HEK293T (cell line): ENCODE results near the gene ZNF630.
A peak's percentile ranks its signal among the peaks of the same experiment; 100 is the strongest.

Source experiments
- CTCF ChIA-PET: fragments of 350-600 bp; formaldehyde crosslinking; extraction: SDS; loops from one replicate; lab custom pipeline; 2021; ENCODE audit warnings: antibody characterized with exemption, inconsistent platforms; lab: Yijun Ruan, JAX
- POLR2A ChIA-PET: fragments of 350-600 bp; formaldehyde crosslinking; extraction: SDS; loops from one replicate; lab custom pipeline; 2020; ENCODE audit warnings: antibody characterized with exemption, inconsistent platforms; lab: Yijun Ruan, JAX
- DNase-seq: peaks from one replicate; pipeline ENCODE4 v3.0.0; 2012; ENCODE audit warnings: mixed read lengths; ENCODE audit errors: extremely low spot score
- ARNT ChIP-seq: fragments of 450-650 bp; IDR thresholded peaks from 2 replicates; pipeline ENCODE4 v1.6.1; 2017; ENCODE audit warnings: mild to moderate bottlenecking
- BHLHE40 ChIP-seq: fragments of 450-650 bp; IDR thresholded peaks from 2 replicates; pipeline ENCODE4 v1.6.1; 2016; ENCODE audit warnings: mild to moderate bottlenecking, moderate library complexity, borderline replicate concordance
- CTBP1 ChIP-seq: fragments of 450-650 bp; IDR thresholded peaks from 2 replicates; pipeline ENCODE4 v1.6.1; 2016; ENCODE audit warnings: borderline replicate concordance
- ELF4 ChIP-seq: fragments of 450-650 bp; IDR thresholded peaks from 2 replicates; pipeline ENCODE4 v1.6.1; 2017; ENCODE audit warnings: antibody characterized with exemption
- FOXA1 ChIP-seq: fragments of 450-650 bp; IDR thresholded peaks from 2 replicates; pipeline ENCODE4 v1.6.1; 2016; ENCODE audit warnings: mild to moderate bottlenecking
- FOXK2 ChIP-seq: fragments of 450-650 bp; IDR thresholded peaks from 2 replicates; pipeline ENCODE4 v1.6.1; 2016; ENCODE audit warnings: mild to moderate bottlenecking
- FOXM1 ChIP-seq: fragments of 450-650 bp; IDR thresholded peaks from 2 replicates; pipeline ENCODE4 v1.6.1; 2017; ENCODE audit warnings: mild to moderate bottlenecking, borderline replicate concordance
- HDGF ChIP-seq: fragments of 450-650 bp; IDR thresholded peaks from 2 replicates; pipeline ENCODE4 v1.6.1; 2017; ENCODE audit warnings: antibody characterized with exemption, borderline replicate concordance
- L3MBTL2 ChIP-seq: fragments of 450-650 bp; conservative IDR thresholded peaks from 2 replicates; pipeline ENCODE4 v1.6.1; 2016; ENCODE audit warnings: mild to moderate bottlenecking
- LEF1 ChIP-seq: fragments of 450-650 bp; IDR thresholded peaks from 2 replicates; pipeline ENCODE4 v1.6.1; 2017; ENCODE audit warnings: mild to moderate bottlenecking, borderline replicate concordance
- NFRKB ChIP-seq: fragments of 450-650 bp; IDR thresholded peaks from 2 replicates; pipeline ENCODE4 v1.6.1; 2016; ENCODE audit warnings: mild to moderate bottlenecking, moderate library complexity
- SP1 ChIP-seq: fragments of 450-650 bp; IDR thresholded peaks from 2 replicates; pipeline ENCODE4 v1.6.1; 2017
- SUZ12 ChIP-seq: fragments of 450-650 bp; IDR thresholded peaks from 2 replicates; pipeline ENCODE4 v1.6.1; 2016; ENCODE audit warnings: mild to moderate bottlenecking
- TARDBP ChIP-seq: fragments of 450-650 bp; IDR thresholded peaks from 2 replicates; pipeline ENCODE4 v1.6.1; 2016
- ZNF384 ChIP-seq: fragments of 450-650 bp; IDR thresholded peaks from 2 replicates; pipeline ENCODE4 v1.6.1; 2016
- TF ChIP-seq, protein P1 (sequence below): fragments of 450-650 bp; IDR thresholded peaks from 2 replicates; pipeline ENCODE4 v1.6.1; 2016

The ZNF630 gene

DNA sequence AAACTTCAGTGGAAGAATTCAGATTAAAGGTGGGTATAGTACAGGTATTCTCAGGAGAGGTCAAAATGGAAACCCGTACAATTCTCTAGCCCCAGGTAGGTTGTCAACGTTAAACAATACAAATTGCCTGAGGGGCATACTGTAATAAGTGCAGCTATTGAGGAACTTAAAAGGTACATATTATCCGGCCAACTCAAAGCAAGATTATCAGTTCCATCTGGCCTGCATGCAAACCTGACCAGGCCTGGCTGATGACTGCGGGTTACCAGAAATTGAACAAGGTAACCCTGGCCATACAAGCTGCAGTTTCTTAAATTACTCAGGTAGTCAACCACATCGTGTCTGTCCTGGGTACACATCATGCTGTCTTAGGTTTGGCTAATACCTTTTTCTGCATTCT is 12.3 kb upstream of the ZNF630 start:
- ChIA-PET POLR2A (no interaction called here), CTCF (interaction anchor here (0.6 to 2.5 kb wide), 4 partner anchors 115 to 441 kb away, joined by 3 to 13 read pairs (median 4); no protein-coding TSS in a partner anchor)
- no peak for DNase-seq
- TF ChIP-seq FOXA1 (no peak), LEF1 (no peak)

DNA sequence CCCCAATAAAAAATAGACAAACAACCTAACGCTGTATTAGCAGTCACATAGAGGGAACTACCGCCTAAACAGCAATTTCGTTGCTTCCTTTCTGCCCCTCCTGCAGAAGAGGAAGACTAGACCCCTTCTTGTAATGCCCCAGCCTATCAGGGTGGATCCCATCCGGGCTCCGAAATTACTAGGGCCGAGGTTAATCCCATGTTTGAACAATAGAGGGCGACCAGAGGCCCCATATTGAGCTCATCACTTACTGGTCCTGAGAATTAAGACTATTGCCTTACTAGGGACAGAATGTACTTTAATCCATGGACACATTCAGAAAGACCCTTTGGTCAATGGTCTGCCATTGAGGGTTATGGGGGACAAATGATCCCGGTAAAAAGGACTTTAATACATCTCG is 11.8 kb upstream of the ZNF630 start:
- CTCF ChIA-PET: interaction anchor here (0.7 to 2.5 kb wide), 3 partner anchors 381 to 442 kb away, joined by 3 to 13 read pairs (median 4); no protein-coding TSS in a partner anchor
- DNase-seq: peak; percentile 72
- TF ChIP-seq ELF4: no peak
- no peak for TF ChIP-seq L3MBTL2
- TF ChIP-seq ZNF384: no peak
- no peak for TF ChIP-seq NFRKB
- no peak for TF ChIP-seq SP1
- no peak for TF ChIP-seq LEF1
- TF ChIP-seq, protein P1, sequence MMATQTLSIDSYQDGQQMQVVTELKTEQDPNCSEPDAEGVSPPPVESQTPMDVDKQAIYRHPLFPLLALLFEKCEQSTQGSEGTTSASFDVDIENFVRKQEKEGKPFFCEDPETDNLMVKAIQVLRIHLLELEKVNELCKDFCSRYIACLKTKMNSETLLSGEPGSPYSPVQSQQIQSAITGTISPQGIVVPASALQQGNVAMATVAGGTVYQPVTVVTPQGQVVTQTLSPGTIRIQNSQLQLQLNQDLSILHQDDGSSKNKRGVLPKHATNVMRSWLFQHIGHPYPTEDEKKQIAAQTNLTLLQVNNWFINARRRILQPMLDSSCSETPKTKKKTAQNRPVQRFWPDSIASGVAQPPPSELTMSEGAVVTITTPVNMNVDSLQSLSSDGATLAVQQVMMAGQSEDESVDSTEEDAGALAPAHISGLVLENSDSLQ: no peak
- TF ChIP-seq FOXM1: no peak
- TF ChIP-seq FOXA1: no peak
- no peak for TF ChIP-seq TARDBP
- POLR2A ChIA-PET: no interaction called here

DNA sequence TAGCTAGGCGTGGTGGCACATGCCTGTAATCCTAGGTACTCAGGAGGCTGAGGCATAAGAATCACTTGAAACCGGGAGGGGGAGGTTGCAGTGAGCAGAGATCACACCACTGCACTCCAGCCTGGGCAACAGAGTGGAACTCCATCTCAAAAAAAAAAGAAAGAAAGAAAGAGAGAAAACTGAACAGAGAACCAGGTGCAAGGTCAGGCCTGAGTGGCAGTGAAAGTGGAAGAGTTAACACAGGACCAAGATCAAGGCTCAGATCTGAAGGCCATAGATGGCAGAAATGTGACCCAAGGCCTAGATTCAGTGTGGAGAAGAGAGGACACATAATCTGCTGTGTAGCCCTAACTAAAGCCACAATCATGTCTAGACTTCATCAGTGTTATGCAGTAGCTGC is 4.9 kb upstream of the ZNF630 start:
- TF ChIP-seq CTBP1 (no peak), FOXA1 (no peak)
- DNase-seq: no peak
- POLR2A ChIA-PET: no interaction called here
- CTCF ChIA-PET: interaction anchor here (0.6 kb wide), 1 partner anchor 419 kb away, joined by 3 read pairs; no protein-coding TSS in a partner anchor

- POLR2A ChIA-PET: no interaction called here
Observed at GRCh38 chrX:48071986-48072605, 656 bp upstream of the ZNF630 start.

GRCh38 chrX:48068096-48068887 is 3.1 kb downstream of the ZNF630 start:
- ChIA-PET POLR2A (no interaction called here), CTCF (no interaction called here)
- DNase-seq: no peak
- TF ChIP-seq FOXM1 (no peak), L3MBTL2 (no peak), LEF1 (no peak), SP1 (no peak), HDGF (no peak), ZNF384 (no peak), SUZ12 (no peak)
- TF ChIP-seq, protein P1: no peak

More at GRCh38 chrX:48071986-48072605, 656 bp upstream of the ZNF630 start:
- DNase-seq: no peak
- no peak for TF ChIP-seq SUZ12
- TF ChIP-seq, protein P1: no peak
- CTCF ChIA-PET: no interaction called here

DNA sequence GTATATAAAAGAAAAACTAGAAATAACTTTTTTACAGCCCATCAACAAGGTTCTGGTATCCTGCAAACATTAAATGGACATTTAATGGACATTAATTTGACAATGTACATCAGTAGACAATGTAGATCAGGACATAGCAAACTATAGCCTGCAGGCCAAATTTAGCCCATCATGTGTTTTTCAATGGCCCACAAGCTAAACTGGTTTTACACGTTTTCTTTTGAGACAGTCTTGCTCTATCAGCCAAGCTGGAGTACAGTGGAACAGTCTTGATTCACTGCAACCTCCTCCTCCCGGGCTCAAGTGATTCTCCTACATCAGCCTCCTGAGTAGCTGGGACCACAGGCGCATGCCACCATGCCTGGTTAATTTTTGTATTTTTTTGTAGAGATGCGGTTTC is 7.2 kb downstream of the ZNF630 start:
- CTCF ChIA-PET: no interaction called here
- POLR2A ChIA-PET: no interaction called here

More for the DNA sequence above, 7.2 kb downstream of the ZNF630 start:
- no peak for DNase-seq
- TF ChIP-seq TARDBP (no peak), NFRKB (no peak), L3MBTL2 (no peak), SUZ12 (no peak), ARNT (no peak), LEF1 (no peak), SP1 (no peak), ELF4 (no peak), BHLHE40 (no peak), FOXA1 (no peak), CTBP1 (no peak), FOXK2 (no peak), FOXM1 (no peak)
- TF ChIP-seq, protein P1: no peak
